HUES6 (cell line): ENCODE results near the gene RNF13.

Source experiments
- H3K27ac ChIP-seq: 2 replicates; pipeline ENCODE4 v1.7.0; 2013; ENCODE audit warnings: low read depth, mild to moderate bottlenecking, low read length, inconsistent platforms
- H3K27me3 ChIP-seq: 2 replicates; pipeline ENCODE4 v1.6.1; 2013; ENCODE audit warnings: low read length; ENCODE audit not compliant: control insufficient read depth, insufficient read depth
- H3K36me3 ChIP-seq: 2 replicates; pipeline ENCODE4 v1.6.1; 2013; ENCODE audit warnings: low read length; ENCODE audit not compliant: control insufficient read depth, insufficient read depth
- H3K4me1 ChIP-seq: 2 replicates; pipeline ENCODE4 v1.6.1; 2013; ENCODE audit warnings: low read length; ENCODE audit not compliant: control insufficient read depth, insufficient read depth
- H3K4me3 ChIP-seq: 2 replicates; pipeline ENCODE4 v1.5.1; 2013; ENCODE audit warnings: low read depth, low read length
- H3K9ac ChIP-seq: one replicate; pipeline ENCODE4 v1.6.1; 2013; ENCODE audit warnings: mild to moderate bottlenecking, low read length
- H3K9me3 ChIP-seq: 2 replicates; pipeline ENCODE4 v1.6.1; 2013; ENCODE audit warnings: low read depth, low read length; ENCODE audit not compliant: control insufficient read depth, insufficient read depth

Gene RNF13

GRCh38 chr3:149777414-149778214 lies 35.4 kb upstream of the RNF13 start:
- peaks cover 15% of the 10 kb centered on the region for H3K4me1 ChIP-seq

GRCh38 chr3:149781211-149781610 lies 31.8 kb upstream of the RNF13 start:
- H3K4me3 ChIP-seq, result no peak overlapping the region
- no peak overlapping the region for H3K9ac ChIP-seq
- no peak overlapping the region for H3K27ac ChIP-seq

More at GRCh38 chr3:149777414-149778214, 35.4 kb upstream of the RNF13 start:
- H3K36me3 ChIP-seq, result no peaks in the 10 kb centered on the region
- no peak overlapping the region for H3K9ac ChIP-seq
- no peak overlapping the region for H3K27ac ChIP-seq
- H3K4me3 ChIP-seq, result no peak overlapping the region
- H3K9me3 ChIP-seq, result no peaks in the 10 kb centered on the region
- no peaks in the 10 kb centered on the region for H3K27me3 ChIP-seq

GRCh38 chr3:149781741-149782140 lies 31.3 kb upstream of the RNF13 start:
- H3K27ac ChIP-seq, result no peak overlapping the region
- no peak overlapping the region for H3K4me3 ChIP-seq
- H3K36me3 ChIP-seq, result no peaks in the 10 kb centered on the region
- H3K9me3 ChIP-seq, result no peaks in the 10 kb centered on the region
- no peaks in the 10 kb centered on the region for H3K27me3 ChIP-seq
- H3K4me1 ChIP-seq, result no peaks in the 10 kb centered on the region
- H3K9ac ChIP-seq, result no peak overlapping the region

More at GRCh38 chr3:149781211-149781610, 31.8 kb upstream of the RNF13 start:
- Histone ChIP-seq H3K27me3 (no peaks in the 10 kb centered on the region), H3K36me3 (no peaks in the 10 kb centered on the region), H3K4me1 (no peaks in the 10 kb centered on the region), H3K9me3 (no peaks in the 10 kb centered on the region)

- Histone ChIP-seq H3K4me1 (no peaks in the 10 kb centered on the region), H3K9me3 (no peaks in the 10 kb centered on the region), H3K27ac (no peak overlapping the region), H3K4me3 (no peak overlapping the region), H3K27me3 (no peaks in the 10 kb centered on the region), H3K9ac (no peak overlapping the region), H3K36me3 (no peaks in the 10 kb centered on the region)
These were observed 29.4 kb upstream of the RNF13 start for GRCh38 chr3:149783576-149783975.

GRCh38 chr3:149784064-149784704 lies 28.8 kb upstream of the RNF13 start:
- Histone ChIP-seq H3K9ac (no peak overlapping the region), H3K4me1 (no peaks in the 10 kb centered on the region), H3K9me3 (no peaks in the 10 kb centered on the region), H3K36me3 (no peaks in the 10 kb centered on the region), H3K27ac (no peak overlapping the region), H3K27me3 (no peaks in the 10 kb centered on the region), H3K4me3 (no peak overlapping the region)

- Histone ChIP-seq H3K4me3 (no peak overlapping the region), H3K9ac (no peak overlapping the region), H3K27me3 (no peaks in the 10 kb centered on the region), H3K9me3 (no peaks in the 10 kb centered on the region), H3K36me3 (no peaks in the 10 kb centered on the region), H3K27ac (no peak overlapping the region), H3K4me1 (no peaks in the 10 kb centered on the region)
These were observed 22.7 kb upstream of the RNF13 start for GRCh38 chr3:149790268-149790667.

GRCh38 chr3:149790698-149791097 lies 22.3 kb upstream of the RNF13 start:
- H3K9ac ChIP-seq, result no peak overlapping the region
- no peaks in the 10 kb centered on the region for H3K9me3 ChIP-seq
- H3K27me3 ChIP-seq, result no peaks in the 10 kb centered on the region
- no peak overlapping the region for H3K4me3 ChIP-seq
- no peak overlapping the region for H3K27ac ChIP-seq
- no peaks in the 10 kb centered on the region for H3K36me3 ChIP-seq
- no peaks in the 10 kb centered on the region for H3K4me1 ChIP-seq

GRCh38 chr3:149792452-149793270 lies 20.4 kb upstream of the RNF13 start, which contains the start of gene ANKUB1:
Gene ANKUB1 (minus strand): TSS chr3:149792554. CDS start chr3:149792366, 188 bp downstream.
- Histone ChIP-seq H3K4me3 (no peak within 1 kb of the TSS), H3K36me3 (no peaks in the 10 kb centered on the region), H3K9me3 (no peaks in the 10 kb centered on the region), H3K27me3 (no peaks in the 10 kb centered on the region), H3K4me1 (no peaks in the 10 kb centered on the region), H3K9ac (no peak within 1 kb of the TSS), H3K27ac (no peak within 1 kb of the TSS)

GRCh38 chr3:149796026-149796425 lies 17.0 kb upstream of the RNF13 start:
- Histone ChIP-seq H3K4me1 (no peaks in the 10 kb centered on the region), H3K27me3 (no peaks in the 10 kb centered on the region), H3K9ac (no peak overlapping the region), H3K27ac (no peak overlapping the region), H3K4me3 (no peak overlapping the region), H3K9me3 (no peaks in the 10 kb centered on the region), H3K36me3 (no peaks in the 10 kb centered on the region)

- H3K27ac ChIP-seq, result no peak overlapping the region
- H3K9ac ChIP-seq, result no peak overlapping the region
- no peaks in the 10 kb centered on the region for H3K27me3 ChIP-seq
- H3K4me3 ChIP-seq, result no peak overlapping the region
- no peaks in the 10 kb centered on the region for H3K4me1 ChIP-seq
- no peaks in the 10 kb centered on the region for H3K36me3 ChIP-seq
- no peaks in the 10 kb centered on the region; the same call in 1 of the 2 replicates for H3K9me3 ChIP-seq
These were observed 12.3 kb upstream of the RNF13 start for GRCh38 chr3:149800693-149801092.
